Frontal cortex (tissue), 4 donors: Measurements from ENCODE around the gene OBP2B. TPM values are rescaled to one million over a fixed set of nuclear protein-coding genes. Genes with fewer than 3 reads are reported as not detected.
"Not testable (repeated sequence)": the region's sequence is repeated elsewhere in the genome, so short reads cannot be mapped to it uniquely, and the experiment has no call there.

ENCODE experiments used
- DNase-seq, 2 donors: peaks; one replicate each; pipeline ENCODE4 v3.0.0; 2012; ENCODE audit warnings: low spot score in 2 of 2
- FAIRE-seq: peaks from 2 replicates; lab custom pipeline; 2012; peaks lifted over from hg19 to GRCh38; lab: Jason Lieb, UNC
- total RNA-seq: library from RNA; depleted of rRNA; stranded (reverse); fragments of >200 nt; gene quantifications from one replicate; pipeline ENCODE4 v1.2.3, GENCODE V29; 2014
- donor health status: control.
- donor health status: control.
- donor health status: control.

Gene OBP2B
- not detected for total RNA-seq

DNA sequence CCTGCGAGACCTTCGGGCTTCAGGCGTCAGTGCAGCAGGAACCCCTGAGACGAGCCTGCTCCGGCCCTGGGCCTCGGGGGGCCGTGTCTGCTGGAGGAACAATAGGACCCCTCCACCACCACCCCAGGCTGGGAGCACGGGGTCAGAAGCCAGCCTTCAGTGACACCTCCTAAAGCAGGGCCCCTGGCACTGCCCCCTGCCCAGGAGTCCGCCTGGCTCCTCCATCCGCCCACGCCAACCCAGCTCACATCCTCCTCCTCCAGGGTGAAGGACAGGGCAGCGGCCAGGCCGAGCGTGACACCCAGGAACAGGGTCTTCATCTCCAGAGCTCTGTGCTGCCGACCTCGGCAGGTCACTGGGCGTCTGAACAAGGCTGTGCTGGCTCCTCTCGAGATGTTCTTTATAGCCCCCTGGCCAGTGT lies at the start of gene OBP2B:
Gene OBP2B (minus strand): TSS at position 371 of the 421 bp plus-strand sequence. CDS start 51 bp downstream, at position 320.
- FAIRE-seq, DNase-seq: not testable (repeated sequence)

GRCh38 chr9:133258061-133259015 lies 49.3 kb upstream of the OBP2B start:
- FAIRE-seq (no peak), DNase-seq (no peak)

DNA sequence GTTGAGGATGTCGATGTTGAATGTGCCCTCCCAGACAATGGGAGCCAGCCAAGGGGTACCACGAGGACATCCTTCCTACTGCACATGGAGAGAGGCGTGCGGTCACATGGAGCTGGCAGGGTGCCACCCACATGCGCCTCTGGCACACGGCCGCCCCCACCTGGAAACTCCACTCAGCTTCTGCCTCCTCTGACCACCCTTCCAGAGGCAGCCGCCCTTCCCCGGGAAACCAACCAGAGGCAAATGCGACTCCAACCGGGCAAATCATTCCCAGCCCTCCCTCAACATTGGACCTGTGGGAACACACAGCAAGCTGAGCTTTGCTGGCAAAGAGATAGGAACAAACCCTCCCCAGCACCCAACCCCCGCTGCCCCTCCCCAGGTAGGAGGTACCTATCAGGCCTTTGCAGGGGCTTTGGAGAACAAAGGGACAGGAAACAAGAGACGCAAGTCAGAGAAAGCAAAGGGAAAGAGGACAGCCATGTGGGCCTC lies 48.5 kb upstream of the OBP2B start:
- FAIRE-seq, result no peak

GRCh38 chr9:133256686-133257091 lies 47.6 kb upstream of the OBP2B start:
- DNase-seq (no peak), FAIRE-seq (no peak)

More for the DNA sequence above, 48.5 kb upstream of the OBP2B start:
- DNase-seq, result no peak

- no peak for FAIRE-seq
- DNase-seq, result no peak
Measured at GRCh38 chr9:133256136-133256461, 47.0 kb upstream of the OBP2B start.

- FAIRE-seq (no peak), DNase-seq (no peak)
Measured at GRCh38 chr9:133255371-133256135, 46.5 kb upstream of the OBP2B start.

DNA sequence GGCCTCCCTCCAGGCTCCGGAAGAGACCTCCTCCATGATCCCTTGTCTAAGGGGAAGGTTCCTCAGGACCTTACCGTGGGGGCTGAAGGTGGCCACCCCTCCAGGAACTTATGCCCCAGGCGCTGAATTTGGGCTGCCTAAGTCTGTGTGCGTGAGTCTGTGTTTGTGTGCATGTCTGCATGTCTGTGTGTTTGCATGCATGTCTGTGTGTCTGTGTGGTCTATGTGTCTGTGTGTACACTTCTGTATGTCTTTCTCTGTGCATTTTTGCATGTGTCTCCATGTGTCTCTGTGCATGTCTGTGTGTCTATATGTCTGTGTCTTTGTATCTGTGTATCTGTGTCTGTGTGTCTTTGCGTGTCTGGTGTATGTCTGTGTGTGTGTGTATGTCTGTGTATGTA lies 45.4 kb upstream of the OBP2B start:
- FAIRE-seq (no peak), DNase-seq (no peak)

DNA sequence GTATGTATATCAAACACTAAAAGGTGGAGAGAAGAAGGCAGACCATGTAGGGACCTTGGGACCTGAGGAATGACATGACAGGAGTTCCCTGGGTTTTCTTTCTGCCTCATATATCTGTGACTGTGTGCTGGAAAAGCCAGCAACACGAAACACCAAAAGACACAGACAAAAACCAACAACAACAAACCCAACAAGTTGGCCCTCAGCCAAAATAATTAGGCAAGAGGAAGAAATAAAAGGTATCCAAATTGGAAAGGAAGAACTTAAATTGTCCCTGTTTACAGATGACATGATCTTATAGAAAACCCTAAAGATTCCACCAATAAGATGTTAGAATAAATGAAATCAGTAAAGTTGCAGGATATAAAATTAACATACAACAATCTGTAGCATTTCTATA lies 44.2 kb upstream of the OBP2B start:
- DNase-seq, result no peak
- FAIRE-seq, result no peak

GRCh38 chr9:133252301-133253020 lies 43.4 kb upstream of the OBP2B start:
- DNase-seq (no peak), FAIRE-seq (no peak)

GRCh38 chr9:133251773-133252172 lies 42.7 kb upstream of the OBP2B start:
- no peak for FAIRE-seq
- no peak for DNase-seq

- not testable (repeated sequence) for DNase-seq, FAIRE-seq
Measured at GRCh38 chr9:133251221-133251620, 42.2 kb upstream of the OBP2B start.

GRCh38 chr9:133250741-133251170 lies 41.7 kb upstream of the OBP2B start:
- no peak for DNase-seq

GRCh38 chr9:133249337-133249736 lies 40.3 kb upstream of the OBP2B start:
- FAIRE-seq, result no peak

More at GRCh38 chr9:133250741-133251170, 41.7 kb upstream of the OBP2B start:
- no peak for FAIRE-seq

DNA sequence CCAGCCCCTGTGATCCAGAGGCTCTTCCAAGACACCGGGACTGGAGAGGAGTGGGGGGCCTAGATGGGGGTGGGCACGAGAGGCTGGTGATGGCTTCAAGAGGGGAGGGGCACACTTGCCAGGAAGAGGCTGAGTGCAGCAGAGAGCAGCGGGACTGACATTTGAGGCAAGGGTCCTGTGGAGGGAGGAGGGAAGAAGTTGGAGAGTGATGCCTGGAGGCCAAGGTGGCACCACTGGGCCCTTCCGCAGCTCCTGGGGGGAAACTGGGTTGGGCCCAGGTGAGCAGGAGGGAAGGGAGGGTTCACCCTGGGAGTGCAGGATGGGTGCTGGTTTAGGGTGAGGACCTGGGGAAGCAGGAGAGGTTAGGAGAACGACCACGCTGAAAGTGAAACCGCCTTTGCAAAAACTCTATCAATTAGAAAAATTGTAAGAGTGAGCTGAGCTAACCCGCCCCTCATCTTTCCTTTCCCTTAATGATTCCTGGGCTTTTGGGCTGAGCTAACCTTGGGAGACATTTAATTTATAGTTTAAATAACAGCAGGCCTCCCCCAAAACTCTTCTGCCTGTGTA lies 39.8 kb upstream of the OBP2B start:
- DNase-seq (no peak), FAIRE-seq (no peak)

More at GRCh38 chr9:133249337-133249736, 40.3 kb upstream of the OBP2B start:
- no peak for DNase-seq

DNA sequence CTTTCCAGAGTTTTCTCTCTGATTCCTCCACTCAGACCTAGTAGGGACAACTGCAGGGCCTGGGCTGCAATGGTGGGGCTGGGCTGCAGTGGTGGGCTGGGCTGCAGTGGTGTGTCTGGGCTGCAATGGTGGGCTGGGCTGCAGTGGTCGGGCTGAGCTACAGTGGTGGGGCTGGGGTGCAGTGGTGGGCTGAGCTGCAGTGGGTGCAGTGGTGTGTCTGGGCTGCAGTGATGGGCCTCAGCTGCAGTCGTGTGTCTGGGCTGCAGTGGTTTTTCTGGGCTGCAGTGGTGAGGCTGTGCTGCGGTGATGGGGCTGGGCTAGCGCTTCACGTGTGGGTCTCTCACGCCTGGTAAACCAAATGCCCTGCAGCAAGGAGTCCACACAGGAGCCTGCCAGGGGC lies 38.6 kb upstream of the OBP2B start:
- DNase-seq (no peak), FAIRE-seq (no peak)

DNA sequence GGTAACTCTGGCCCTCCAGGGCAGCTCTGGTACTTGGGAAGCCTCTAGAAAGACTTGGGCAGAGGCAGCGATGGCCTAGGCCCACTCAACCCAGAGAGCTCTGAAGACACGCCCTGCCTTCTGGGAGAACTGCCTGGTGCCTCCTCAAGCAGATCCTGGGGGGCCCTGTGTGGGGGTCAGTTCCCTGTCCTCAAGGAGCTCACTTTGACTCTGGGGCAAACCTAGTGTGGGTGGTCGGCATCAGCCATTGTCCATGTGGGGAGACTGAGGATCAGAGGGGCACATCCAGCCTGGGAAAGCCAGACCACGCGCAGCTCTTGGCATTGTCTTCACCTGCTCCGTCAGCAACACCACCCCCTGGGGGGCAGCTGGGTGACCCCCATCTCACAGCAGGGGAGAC lies 37.9 kb upstream of the OBP2B start:
- DNase-seq (no peak), FAIRE-seq (no peak)

GRCh38 chr9:133246562-133246961 lies 37.5 kb upstream of the OBP2B start:
- no peak for FAIRE-seq
- no peak for DNase-seq

- DNase-seq, result no peak
- FAIRE-seq, result no peak
Measured at GRCh38 chr9:133242991-133243390, 33.9 kb upstream of the OBP2B start.

GRCh38 chr9:133242241-133242640 lies 33.2 kb upstream of the OBP2B start:
- FAIRE-seq (no peak), DNase-seq (no peak)
